GM19452 (cell line): ENCODE results near the gene ITGAL.

Experiments
- ATAC-seq: cut with Tn5 transposase; IDR thresholded peaks from one replicate; pipeline ENCODE4 v1.9.1; 2021; ENCODE audit not compliant: unreplicated experiment

The ITGAL gene

GRCh38 chr16:30567160-30567990, 94.8 kb downstream of the ITGAL start:
- ATAC-seq: no peak

DNA sequence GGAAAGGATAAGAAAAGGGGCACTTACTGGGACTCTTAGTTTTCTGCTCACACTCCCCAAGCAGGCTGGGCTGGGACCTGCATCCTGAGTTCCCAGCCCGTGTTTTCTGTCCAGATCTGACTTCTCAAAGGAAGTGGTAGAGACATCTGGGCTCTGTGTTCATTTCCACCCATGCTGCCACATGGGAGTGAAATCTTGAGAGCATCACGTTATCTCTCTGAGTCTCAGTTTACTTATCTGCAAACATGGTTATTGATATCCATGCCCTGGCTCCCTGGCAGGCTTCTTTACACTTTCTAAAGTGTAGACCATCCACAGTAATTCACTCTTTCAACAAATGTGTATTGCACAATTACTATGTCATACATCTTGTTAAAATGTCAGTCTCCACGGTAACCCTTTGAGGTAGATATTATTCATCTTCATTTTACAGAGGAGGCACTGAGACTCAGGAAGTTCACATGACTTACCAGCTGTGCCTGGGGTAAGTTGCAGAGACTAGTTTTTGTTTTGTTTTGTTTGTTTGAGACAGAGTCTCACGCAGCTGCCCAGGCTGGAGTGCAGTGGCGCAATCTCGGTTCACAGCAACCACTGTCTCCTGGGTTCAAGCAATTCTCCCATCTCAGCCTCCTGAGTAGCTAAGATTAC, 95.6 kb downstream of the ITGAL start:
- ATAC-seq: no peak

GRCh38 chr16:30569281-30569680, 96.7 kb downstream of the ITGAL start:
- ATAC-seq: no peak

DNA sequence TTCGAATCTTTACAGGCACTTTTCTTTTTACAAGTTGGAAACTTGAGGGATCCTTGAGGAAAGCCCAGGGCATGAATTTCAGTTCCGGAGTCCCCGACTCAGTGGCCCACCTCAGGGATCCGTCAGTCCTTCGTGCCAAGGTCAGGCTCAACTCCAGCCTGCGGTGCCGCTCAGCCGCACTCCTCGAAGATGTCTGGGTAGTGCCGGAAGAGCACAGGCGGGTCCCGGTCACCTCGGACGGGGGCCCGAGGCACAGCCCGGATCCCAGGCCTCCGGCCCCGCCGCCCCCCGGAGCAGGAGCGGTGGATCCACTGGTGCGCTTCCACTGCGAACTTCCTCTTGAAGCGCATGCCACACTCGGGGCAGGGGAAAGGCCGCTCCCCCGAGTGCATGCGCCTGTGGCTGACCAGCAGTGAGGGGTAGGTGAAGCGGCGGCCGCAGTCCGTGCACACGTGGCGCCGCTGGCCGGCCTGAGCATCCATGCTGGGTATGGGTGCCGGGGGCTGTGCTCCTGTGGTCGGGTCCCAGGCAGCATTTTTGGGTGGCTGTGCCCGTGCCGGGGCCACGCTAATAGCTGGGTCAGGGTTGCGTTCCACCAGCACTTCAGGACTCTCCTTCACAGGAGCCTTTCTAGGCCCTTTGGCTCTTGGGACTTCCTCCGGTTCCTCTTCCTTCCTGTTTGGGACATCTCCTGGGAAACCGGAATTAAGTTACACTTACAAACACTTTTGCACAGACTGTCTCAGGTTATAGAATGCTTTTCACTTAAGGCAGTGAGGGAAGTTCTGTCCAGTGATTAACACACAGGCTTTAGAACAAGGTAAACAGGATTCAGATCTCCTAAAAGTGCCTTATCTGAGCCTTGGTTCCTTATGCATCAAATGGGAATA, 97.4 kb downstream of the ITGAL start:
- no peak for ATAC-seq

DNA sequence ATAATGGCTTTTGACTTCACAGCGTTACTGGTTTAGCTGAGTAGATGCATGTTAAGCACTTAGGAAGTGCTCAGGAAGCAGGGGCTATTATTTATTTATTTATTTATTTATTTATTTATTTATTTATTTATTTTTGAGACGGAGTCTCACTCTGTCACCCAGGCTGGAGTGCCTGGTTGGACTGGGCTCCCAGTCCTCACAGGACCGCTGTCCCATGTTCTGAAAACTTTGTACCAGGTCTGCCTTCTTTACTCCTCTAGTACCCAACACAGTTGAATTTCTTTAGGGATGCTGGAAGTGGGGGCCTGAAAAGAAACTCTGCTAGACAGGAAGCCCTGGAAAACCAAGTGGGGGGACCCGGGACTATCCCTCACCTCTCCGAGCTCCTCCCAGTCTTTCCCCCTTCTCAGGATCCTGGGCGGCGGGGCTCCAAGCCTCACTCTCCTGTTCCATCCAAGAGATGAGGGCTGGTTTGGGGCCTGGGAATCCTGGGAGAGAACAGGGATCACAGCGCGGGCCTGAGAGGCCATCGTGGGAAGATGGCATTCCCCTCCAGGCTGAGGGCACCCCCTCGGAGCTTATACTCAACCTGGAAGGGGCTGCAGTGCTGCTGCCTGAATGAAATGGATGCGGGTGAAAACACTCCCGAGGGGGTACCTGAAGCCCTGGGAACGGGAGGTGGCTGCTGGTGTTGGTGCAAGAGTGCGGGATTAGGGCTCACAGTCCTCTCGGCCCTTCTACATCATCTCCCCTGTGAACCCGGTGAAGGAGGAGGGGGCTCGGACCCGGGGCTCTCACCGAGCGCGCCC, 98.3 kb downstream of the ITGAL start:
- no peak for ATAC-seq

DNA sequence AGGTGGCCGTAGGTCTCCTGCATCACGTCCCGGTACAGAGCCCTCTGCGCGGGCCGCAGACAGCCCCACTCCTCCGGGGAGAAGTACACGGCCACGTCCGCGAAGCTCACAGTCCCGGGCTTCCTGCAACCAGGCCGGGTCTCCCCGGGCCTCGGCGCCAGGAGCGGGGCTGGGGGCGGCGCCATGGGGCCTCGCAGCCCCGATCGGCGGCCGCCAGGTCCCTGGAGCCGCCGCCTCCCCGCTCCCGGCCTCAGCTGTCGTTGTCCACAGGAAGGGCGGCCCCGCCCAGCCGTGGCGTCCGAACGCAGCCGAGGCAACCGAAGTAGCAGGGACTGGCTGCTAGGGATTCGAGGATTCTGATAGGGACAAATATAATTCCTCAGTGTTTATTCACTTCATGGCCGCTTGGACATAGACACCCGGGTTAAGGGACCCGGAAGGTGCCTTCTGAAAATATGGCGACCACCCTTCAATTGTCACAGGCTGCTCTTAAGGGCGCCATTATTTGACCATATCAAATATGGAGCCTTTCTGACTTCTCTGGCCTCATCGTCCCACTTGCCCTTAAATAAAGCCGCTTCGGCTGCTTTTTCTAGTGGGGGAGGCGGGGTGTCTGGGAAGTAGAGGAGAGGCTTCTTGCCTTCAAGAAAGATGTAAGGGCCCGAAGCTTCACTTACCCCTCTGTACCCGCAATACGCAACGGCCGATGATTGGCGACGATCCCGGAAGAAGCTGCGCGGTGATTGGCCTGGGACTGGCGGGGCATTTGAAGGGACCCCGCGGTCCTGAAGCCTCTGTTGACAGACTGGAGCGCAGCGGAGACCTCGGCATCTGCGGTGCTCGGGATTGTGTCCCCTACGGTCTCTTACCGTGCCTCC, 99.1 kb downstream of the ITGAL start, which contains the start of gene ZNF688:
Gene ZNF688 (minus strand): TSS at position 270 of the 878 bp plus-strand sequence. CDS start 85 bp downstream, at position 185.
- peak; percentile 71 for ATAC-seq
